K562 (cell line): ENCODE measurements around the gene GPR107. TPM values are rescaled to one million over a fixed set of nuclear protein-coding genes. Genes with fewer than 3 reads are reported as not detected.
A peak's percentile ranks its signal among the peaks of the same experiment; 100 is the strongest.

Experiments used
- ATAC-seq: fragments of 200-7000 bp; cut with Tn5 transposase; 3 replicates; pipeline ENCODE4 v1.9.1; 2020; ENCODE audit warnings: moderate library complexity
- BruUV-seq: library from RNA; stranded (reverse); fragments of 400-500 nt; replicated peaks from 2 replicates; lab custom pipeline; 2021; lab: Mats Ljungman, UMichigan
- CTCF ChIA-PET: fragments of 300-600 bp; formaldehyde crosslinking; extraction: SDS; loops from one replicate; lab custom pipeline; 2021; ENCODE audit warnings: low intra/inter-chr PET ratio; lab: Yijun Ruan, JAX
- POLR2A ChIA-PET: fragments of 300-600, 350-650 bp; sonication (Branson Sonifier 250); formaldehyde crosslinking; extraction: SDS; loops from one replicate; lab custom pipeline; 2021; ENCODE audit warnings: antibody characterized with exemption, inconsistent platforms; lab: Yijun Ruan, JAX
- DNase-seq, 4 experiments: peaks; one replicate each; pipeline versions ENCODE4 v3.0.0 to v3.0.0-alpha.2; 2011 to 2018; ENCODE audit warnings: low spot score in 3 of 4, mixed read lengths in 3 of 4; ENCODE audit errors: extremely low read depth in 1 of 4
- FAIRE-seq: peaks from 2 replicates; lab custom pipeline; 2011; peaks lifted over from hg19 to GRCh38; lab: Jason Lieb, UNC
- H2AFZ ChIP-seq: 2 replicates; pipeline ENCODE4 v1.6.0; 2011; ENCODE audit warnings: low read depth, low read length, control low read depth, inconsistent platforms
- H3K27ac ChIP-seq: fragments of 200-600 bp; 3 replicates; pipeline ENCODE4 v1.8.0; 2011; ENCODE audit warnings: low read depth, mild to moderate bottlenecking, control low read depth, inconsistent platforms, low read length, moderate library complexity, mixed read lengths; ENCODE audit errors: extremely low read depth
- H3K27me3 ChIP-seq, 2 experiments: fragments of 300-600 bp in 1 of 2; 2 replicates in 1 of 2; 3 replicates in 1 of 2; pipeline versions ENCODE4 v1.6.0 to v1.8.0; 2011; ENCODE audit warnings: inconsistent platforms in 2 of 2, low read length in 2 of 2, mild to moderate bottlenecking in 1 of 2, mixed read lengths in 1 of 2, moderate library complexity in 1 of 2; ENCODE audit not compliant: control insufficient read depth in 2 of 2, insufficient read depth in 2 of 2
- H3K36me3 ChIP-seq: fragments of 300-600 bp; 3 replicates; pipeline ENCODE4 v1.8.0; 2011; ENCODE audit warnings: mild to moderate bottlenecking, low read length, inconsistent platforms; ENCODE audit not compliant: control insufficient read depth, insufficient read depth
- H3K4me1 ChIP-seq, 2 experiments: fragments of 200-600 bp in 1 of 2; replicated peaks in 1 of 2; 2 replicates in 1 of 2; 3 replicates in 1 of 2; pipeline versions ENCODE4 v1.5.1 to v1.8.0; 2011; ENCODE audit warnings: inconsistent platforms in 2 of 2, low read length in 2 of 2, mild to moderate bottlenecking in 1 of 2, mixed read lengths in 1 of 2, moderate library complexity in 1 of 2; ENCODE audit not compliant: control insufficient read depth in 2 of 2, insufficient read depth in 2 of 2
- H3K4me2 ChIP-seq: 2 replicates; pipeline ENCODE4 v1.6.1; 2011; ENCODE audit warnings: low read length, control low read depth, inconsistent platforms, mixed read lengths; ENCODE audit not compliant: insufficient read depth
- H3K4me3 ChIP-seq: fragments of 200-600 bp; sonication (generic), shearing (Covaris generic); 2 replicates; pipeline ENCODE4 v1.5.1; 2016; ENCODE audit warnings: control low read depth, inconsistent platforms
- H3K79me2 ChIP-seq: fragments of 200-600 bp; 3 replicates; pipeline ENCODE4 v1.8.0; 2011; ENCODE audit warnings: low read length, inconsistent platforms; ENCODE audit not compliant: control insufficient read depth, insufficient read depth
- H3K9ac ChIP-seq, 2 experiments: 2 replicates each; pipeline versions ENCODE4 v1.6.0 to v1.6.1; 2011; ENCODE audit warnings: low read depth in 2 of 2, low read length in 2 of 2, control low read depth in 1 of 2, inconsistent platforms in 1 of 2, mild to moderate bottlenecking in 1 of 2, mixed read lengths in 1 of 2; ENCODE audit not compliant: insufficient read depth in 1 of 2
- H3K9me1 ChIP-seq: one replicate; pipeline ENCODE4 v1.6.0; 2011; ENCODE audit warnings: inconsistent platforms, mild to moderate bottlenecking, low read length, moderate library complexity; ENCODE audit not compliant: control insufficient read depth, insufficient read depth
- H3K9me3 ChIP-seq: replicated peaks from 2 replicates; pipeline ENCODE4 v1.5.1; 2011; ENCODE audit warnings: low read depth, low read length, inconsistent platforms; ENCODE audit not compliant: control insufficient read depth, insufficient read depth
- H4K20me1 ChIP-seq: replicated peaks from 2 replicates; pipeline ENCODE4 v1.6.1; 2011; ENCODE audit warnings: low read length, inconsistent platforms, mixed read lengths; ENCODE audit not compliant: control insufficient read depth, insufficient read depth
- ARID2 ChIP-seq: fragments of 450-650 bp; IDR thresholded peaks from 2 replicates; pipeline ENCODE4 v1.6.1; 2017; ENCODE audit warnings: antibody characterized with exemption, mild to moderate bottlenecking
- CBFA2T3 ChIP-seq: fragments of 450-650 bp; IDR thresholded peaks from 2 replicates; pipeline ENCODE4 v1.6.1; 2017
- DLX4 ChIP-seq: fragments of 250-450 bp; sonication (Bioruptor Pico); IDR thresholded peaks from 2 replicates; pipeline ENCODE4 v1.6.1; 2021; ENCODE audit warnings: mild to moderate bottlenecking
- DMBX1 ChIP-seq: fragments of 250-450 bp; sonication (Bioruptor Pico); IDR thresholded peaks from 2 replicates; pipeline ENCODE4 v1.8.0; 2022; ENCODE audit warnings: inconsistent platforms, mild to moderate bottlenecking, moderate library complexity, borderline replicate concordance
- KAT8 ChIP-seq: fragments of 450-650 bp; IDR thresholded peaks from 2 replicates; pipeline ENCODE4 v1.6.1; 2016; ENCODE audit warnings: low read depth, mild to moderate bottlenecking
- MTA2 ChIP-seq: fragments of 450-650 bp; IDR thresholded peaks from 2 replicates; pipeline ENCODE4 v1.6.1; 2016; ENCODE audit warnings: low read depth
- SLC30A9 ChIP-seq: fragments of 250-450 bp; sonication (Bioruptor Pico); IDR thresholded peaks from 2 replicates; pipeline ENCODE4 v1.8.0; 2022; ENCODE audit warnings: mild to moderate bottlenecking, moderate library complexity
- SMAD3 ChIP-seq: fragments of 450-650 bp; formaldehyde crosslinking; conservative IDR thresholded peaks from 2 replicates; pipeline ENCODE4 v1.4.0; 2020; ENCODE audit warnings: mild to moderate bottlenecking
- YY1 ChIP-seq, 3 experiments: IDR thresholded peaks; 2 replicates each; pipeline ENCODE4 v1.6.1; 2011; ENCODE audit warnings: low read length in 2 of 3, mild to moderate bottlenecking in 2 of 3, moderate library complexity in 2 of 3, borderline replicate concordance in 1 of 3, control low read depth in 1 of 3, low read depth in 1 of 3; ENCODE audit not compliant: insufficient read depth in 3 of 3, insufficient replicate concordance in 2 of 3, control insufficient read depth in 1 of 3, insufficient read length in 1 of 3; ENCODE audit errors: extremely low read depth in 1 of 3
- ZNF384 ChIP-seq: IDR thresholded peaks from 2 replicates; pipeline ENCODE4 v1.6.1; 2012; ENCODE audit warnings: low read depth, low read length, improper control_type of control experiment
- ZNF592 ChIP-seq: fragments of 450-650 bp; IDR thresholded peaks from 2 replicates; pipeline ENCODE4 v1.6.1; 2017; ENCODE audit warnings: antibody characterized with exemption, mild to moderate bottlenecking
- WGBS: fragments of 100-300 bp; shearing (Covaris generic); methylation state at CpG from one replicate; pipeline ENCODE4 v1.1.6; 2016; ENCODE audit warnings: low coverage, mixed read lengths; ENCODE audit not compliant: insufficient coverage; ENCODE audit errors: missing lambda C conversion rate; 5-methylcytosine and 5-hydroxymethylcytosine counted together
- in situ Hi-C: fragments of 300-500 bp; cut with MboI; formaldehyde crosslinking; loops from 4 replicates; pipeline ENCODE4 v1.15.0; 2018; ENCODE audit warnings: inconsistent platforms, mixed read lengths
- intact Hi-C: fragments of 100-400 bp; cut with micrococcal nuclease; formaldehyde crosslinking; loops from 2 replicates; pipeline ENCODE4 v1.14.2; 2022
- polyA plus RNA-seq, 8 experiments: library from polyadenylated mRNA; depleted of rRNA in 4 of 8; stranded (reverse) in 5 of 8; unstranded in 3 of 8; fragments of >200 nt; fragmentation: Nextera tagmentation in 2 of 8; fragmentation: Illumina TruSeq in 1 of 8; extraction: Ambion mirVana in 2 of 8; extraction: Trizol in 1 of 8; gene quantifications; 2 replicates each; pipeline versions ENCODE4 v1.2.1 to v1.2.3, GENCODE V29; 2011 to 2014; ENCODE audit warnings: inconsistent platforms in 1 of 8, missing spikeins in 1 of 8
- total RNA-seq, 7 experiments: library from RNA; depleted of rRNA in 6 of 7; stranded (reverse); fragments of >200 nt in 6 of 7; fragmentation: Illumina TruSeq in 2 of 7; extraction: Trizol in 2 of 7; gene quantifications; 2 replicates each; pipeline versions ENCODE4 v1.2.1 to v1.2.3, GENCODE V29; 2011 to 2021; ENCODE audit warnings: low replicate concordance in 1 of 7
- TF ChIP-seq, protein P1 (sequence below), 2 experiments: IDR thresholded peaks in 1 of 2; conservative IDR thresholded peaks in 1 of 2; 2 replicates each; pipeline ENCODE4 v1.6.1; 2016; ENCODE audit warnings: low read depth in 2 of 2, mild to moderate bottlenecking in 1 of 2, missing compliant biosample characterization in 1 of 2, missing genetic modification characterization in 1 of 2, moderate library complexity in 1 of 2
- TF ChIP-seq, protein P2 (sequence below): sonication (generic); formaldehyde crosslinking; IDR thresholded peaks from 2 replicates; pipeline ENCODE4 v1.8.0; 2022; ENCODE audit warnings: mild to moderate bottlenecking, missing genetic modification reagents

Gene GPR107
- total and polyA plus RNA-seq, 9 of the 15 experiments (the other 6 are each of a cell fraction or from before 2014, with no cell fraction given): 3.2 to 34.6 (median 14.4) TPM

- Histone ChIP-seq H4K20me1 (no peaks in the 10 kb centered on the region), H3K4me2 (peak overlapping the region; percentile 9; the same call in 1 of the 2 replicates), H3K9ac (peak overlapping the region; percentile 48 to 65; a peak in 3 of 4 replicates), H3K4me3 (no peak overlapping the region), H2AFZ (no peak overlapping the region), H3K27me3 (no peaks in the 10 kb centered on the region), H3K79me2 (no peaks in the 10 kb centered on the region), H3K9me3 (no peaks in the 10 kb centered on the region), H3K4me1 (peaks cover 30 to 34% of the 10 kb centered on the region in 2 experiments), H3K36me3 (peaks cover 4% of the 10 kb centered on the region; the same call in 2 of the 3 replicates), H3K27ac (peak overlapping the region; percentile 71; the same call in 2 of the 3 replicates), H3K9me1 (peaks cover 6% of the 10 kb centered on the region)
- in situ Hi-C loops (loop anchor here (25.0 kb wide), 1 partner anchor 550 kb away; the partner anchor contains the start of gene EXOSC2), intact Hi-C loops (no loop called here)
- 72% methylated on average over 13 of the region's 15 CpGs for WGBS
- DNase-seq (peak in 2 of 4 experiments; percentile 38 to 50), ATAC-seq (peak; percentile 71), FAIRE-seq (no peak)
- ChIA-PET CTCF (no interaction called here), POLR2A (no interaction called here)
- no TSS peak for BruUV-seq
- TF ChIP-seq, protein P1, sequence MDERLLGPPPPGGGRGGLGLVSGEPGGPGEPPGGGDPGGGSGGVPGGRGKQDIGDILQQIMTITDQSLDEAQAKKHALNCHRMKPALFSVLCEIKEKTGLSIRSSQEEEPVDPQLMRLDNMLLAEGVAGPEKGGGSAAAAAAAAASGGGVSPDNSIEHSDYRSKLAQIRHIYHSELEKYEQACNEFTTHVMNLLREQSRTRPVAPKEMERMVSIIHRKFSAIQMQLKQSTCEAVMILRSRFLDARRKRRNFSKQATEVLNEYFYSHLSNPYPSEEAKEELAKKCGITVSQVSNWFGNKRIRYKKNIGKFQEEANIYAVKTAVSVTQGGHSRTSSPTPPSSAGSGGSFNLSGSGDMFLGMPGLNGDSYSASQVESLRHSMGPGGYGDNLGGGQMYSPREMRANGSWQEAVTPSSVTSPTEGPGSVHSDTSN (CRISPR knock-in tag; IDR thresholded peaks at IDR 0.05; ENCODE audit: low read depth): no peak
- TF ChIP-seq, protein P1 (tag; conservative IDR thresholded peaks at IDR 0.05; ENCODE audit: low read depth): no peak
- no peak for TF ChIP-seq MTA2
- no peak for TF ChIP-seq DLX4 (CRISPR knock-in tag)
- no peak for TF ChIP-seq SMAD3 (CRISPR knock-in tag)
- TF ChIP-seq SLC30A9 (CRISPR knock-in tag): no peak
- TF ChIP-seq ARID2: no peak
- TF ChIP-seq ZNF592: peak; percentile 91
- TF ChIP-seq YY1 (IDR thresholded peaks at IDR 0.05; ENCODE audit: borderline replicate concordance in 1 of 3, control insufficient read depth in 1 of 3, extremely low read depth in 1 of 3, insufficient read depth in 3 of 3, insufficient read length in 1 of 3, insufficient replicate concordance in 2 of 3, low read depth in 1 of 3, low read length in 2 of 3): peak in 1 of 3 experiments; percentile 33
- TF ChIP-seq KAT8: no peak
- 0 out of 2 replicates have a peak, but pooled peaks have one; percentile 10 for TF ChIP-seq CBFA2T3
- TF ChIP-seq DMBX1 (CRISPR knock-in tag): 0 out of 2 replicates have a peak, but pooled peaks have one; percentile 45
- TF ChIP-seq ZNF384: no peak
- TF ChIP-seq, protein P2, sequence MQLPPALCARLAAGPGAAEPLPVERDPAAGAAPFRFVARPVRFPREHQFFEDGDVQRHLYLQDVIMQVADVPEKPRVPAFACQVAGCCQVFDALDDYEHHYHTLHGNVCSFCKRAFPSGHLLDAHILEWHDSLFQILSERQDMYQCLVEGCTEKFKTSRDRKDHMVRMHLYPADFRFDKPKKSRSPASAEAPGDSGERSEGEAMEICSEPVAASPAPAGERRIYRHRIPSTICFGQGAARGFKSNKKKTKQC (CRISPR knock-in tag): no peak
Observed at GRCh38 chr9:130137081-130137640, 83.5 kb downstream of the GPR107 start.
